Mesendoderm (in vitro differentiated cells): ENCODE results near the gene RARRES1.

ENCODE experiments used
- DNase-seq: peaks from one replicate; pipeline ENCODE4 v3.0.0; 2013
- H2AK5ac ChIP-seq: 2 replicates; pipeline ENCODE4 v1.6.1; 2013; ENCODE audit warnings: low read length, inconsistent platforms
- H2BK120ac ChIP-seq: 2 replicates; pipeline ENCODE4 v1.6.1; 2013; ENCODE audit warnings: low read depth, mild to moderate bottlenecking, low read length, moderate library complexity, mixed read lengths
- H2BK15ac ChIP-seq: replicated peaks from 2 replicates; pipeline ENCODE4 v1.6.1; 2013; ENCODE audit warnings: low read depth, mild to moderate bottlenecking, moderate library complexity
- H2BK5ac ChIP-seq: 2 replicates; pipeline ENCODE4 v1.6.1; 2013; ENCODE audit warnings: low read length, inconsistent platforms
- H3K18ac ChIP-seq: 2 replicates; pipeline ENCODE4 v1.6.1; 2013; ENCODE audit warnings: mild to moderate bottlenecking, low read length, mixed read lengths
- H3K23ac ChIP-seq: one replicate; pipeline ENCODE4 v1.6.1; 2013; ENCODE audit warnings: low read length
- H3K27ac ChIP-seq: 2 replicates; pipeline ENCODE4 v1.5.1; 2013; ENCODE audit warnings: low read depth, mild to moderate bottlenecking, inconsistent platforms, low read length, moderate library complexity
- H3K27me3 ChIP-seq: 2 replicates; pipeline ENCODE4 v1.6.1; 2013; ENCODE audit warnings: low read length, control low read depth, mild to moderate bottlenecking, inconsistent platforms; ENCODE audit not compliant: insufficient read depth, poor library complexity
- H3K36me3 ChIP-seq: 2 replicates; pipeline ENCODE4 v1.6.1; 2013; ENCODE audit warnings: low read length, inconsistent platforms; ENCODE audit not compliant: control insufficient read depth, insufficient read depth
- H3K4ac ChIP-seq: one replicate; pipeline ENCODE4 v1.6.1; 2013; ENCODE audit warnings: low read depth, mild to moderate bottlenecking, low read length, moderate library complexity
- H3K4me1 ChIP-seq: 2 replicates; pipeline ENCODE4 v1.6.1; 2013; ENCODE audit warnings: low read depth, low read length, inconsistent platforms; ENCODE audit not compliant: control insufficient read depth
- H3K4me2 ChIP-seq: 2 replicates; pipeline ENCODE4 v1.6.1; 2013; ENCODE audit warnings: low read length
- H3K4me3 ChIP-seq: 2 replicates; pipeline ENCODE4 v1.5.1; 2013; ENCODE audit warnings: mild to moderate bottlenecking, low read length
- H3K56ac ChIP-seq: one replicate; pipeline ENCODE4 v1.6.1; 2013; ENCODE audit warnings: low read length
- H3K79me1 ChIP-seq: 2 replicates; pipeline ENCODE4 v1.6.1; 2013; ENCODE audit warnings: low read length, inconsistent platforms
- H3K79me2 ChIP-seq: 2 replicates; pipeline ENCODE4 v1.6.1; 2013; ENCODE audit warnings: mild to moderate bottlenecking, low read length; ENCODE audit not compliant: control insufficient read depth, insufficient read depth
- H3K9ac ChIP-seq: 2 replicates; pipeline ENCODE4 v1.6.1; 2013; ENCODE audit warnings: low read length, inconsistent platforms
- H4K5ac ChIP-seq: one replicate; pipeline ENCODE4 v1.6.1; 2013; ENCODE audit warnings: low read length
- H4K8ac ChIP-seq: one replicate; pipeline ENCODE4 v1.6.1; 2013; ENCODE audit warnings: low read depth, mild to moderate bottlenecking, control low read depth, low read length, moderate library complexity
- WGBS: extraction: QIAGEN DNeasy Blood & Tissue Kit; methylation state at CpG from one replicate; pipeline ENCODE4 v1.1.7; 2013; ENCODE audit warnings: low lambda C conversion rate, missing lambda C conversion rate; ENCODE audit not compliant: insufficient coverage; ENCODE audit errors: extremely low coverage; 5-methylcytosine and 5-hydroxymethylcytosine counted together

The RARRES1 gene

GRCh38 chr3:158728061-158728377, 4.2 kb downstream of the RARRES1 start:
- H3K79me1 ChIP-seq: no peaks in the 10 kb centered on the region
- no peaks in the 10 kb centered on the region for H3K27me3 ChIP-seq
- no peak overlapping the region for H3K4me2 ChIP-seq
- no peak overlapping the region for H3K18ac ChIP-seq
- H3K23ac ChIP-seq: no peak overlapping the region
- H3K4ac ChIP-seq: no peak overlapping the region
- no peak overlapping the region for H3K27ac ChIP-seq
- H2AK5ac ChIP-seq: no peak overlapping the region
- no peak for DNase-seq
- H3K4me1 ChIP-seq: peaks cover 2% of the 10 kb centered on the region
- no peak overlapping the region for H3K56ac ChIP-seq
- H4K8ac ChIP-seq: no peak overlapping the region
- H3K9ac ChIP-seq: no peak overlapping the region
- WGBS: no CpG with 5 or more reads among the region's 4 CpGs
- H2BK120ac ChIP-seq: no peak overlapping the region
- no peak overlapping the region for H4K5ac ChIP-seq
- H2BK5ac ChIP-seq: no peak overlapping the region
- no peak overlapping the region for H3K4me3 ChIP-seq
- H2BK15ac ChIP-seq: no peak overlapping the region
- no peaks in the 10 kb centered on the region for H3K79me2 ChIP-seq
- no peaks in the 10 kb centered on the region for H3K36me3 ChIP-seq

- peak; percentile 73 for DNase-seq
- WGBS: no CpG with 5 or more reads among the region's 10 CpGs
- no peak overlapping the region for H2BK120ac ChIP-seq
- no peak overlapping the region for H3K23ac ChIP-seq
- H4K5ac ChIP-seq: no peak overlapping the region
- H3K27ac ChIP-seq: no peak overlapping the region
- H3K9ac ChIP-seq: no peak overlapping the region
- no peaks in the 10 kb centered on the region for H3K27me3 ChIP-seq
- no peak overlapping the region for H3K4ac ChIP-seq
- no peaks in the 10 kb centered on the region for H3K79me2 ChIP-seq
- H2BK15ac ChIP-seq: no peak overlapping the region
- H3K4me1 ChIP-seq: peaks cover 2% of the 10 kb centered on the region
- H2BK5ac ChIP-seq: no peak overlapping the region
- H3K4me3 ChIP-seq: no peak overlapping the region
- no peak overlapping the region for H4K8ac ChIP-seq
- H3K56ac ChIP-seq: no peak overlapping the region
- no peaks in the 10 kb centered on the region for H3K79me1 ChIP-seq
- H3K36me3 ChIP-seq: no peaks in the 10 kb centered on the region
- no peak overlapping the region for H2AK5ac ChIP-seq
- no peak overlapping the region for H3K4me2 ChIP-seq
- H3K18ac ChIP-seq: no peak overlapping the region
These were observed 4.8 kb downstream of the RARRES1 start for GRCh38 chr3:158727206-158728060.

GRCh38 chr3:158725348-158726011, 6.8 kb downstream of the RARRES1 start:
- no peak overlapping the region for H4K8ac ChIP-seq
- H2AK5ac ChIP-seq: no peak overlapping the region
- H3K79me2 ChIP-seq: no peaks in the 10 kb centered on the region
- H3K9ac ChIP-seq: no peak overlapping the region
- no peak overlapping the region for H3K4me2 ChIP-seq
- no peak overlapping the region for H2BK15ac ChIP-seq
- H3K4ac ChIP-seq: no peak overlapping the region
- H3K23ac ChIP-seq: no peak overlapping the region
- no peak overlapping the region for H3K56ac ChIP-seq
- DNase-seq: no peak
- no peaks in the 10 kb centered on the region for H3K27me3 ChIP-seq
- no CpG with 5 or more reads among the region's 9 CpGs for WGBS
- H3K4me1 ChIP-seq: no peaks in the 10 kb centered on the region
- no peaks in the 10 kb centered on the region for H3K36me3 ChIP-seq
- no peak overlapping the region for H2BK5ac ChIP-seq
- H3K4me3 ChIP-seq: no peak overlapping the region
- H3K79me1 ChIP-seq: no peaks in the 10 kb centered on the region
- H2BK120ac ChIP-seq: no peak overlapping the region
- no peak overlapping the region for H4K5ac ChIP-seq
- no peak overlapping the region for H3K18ac ChIP-seq
- H3K27ac ChIP-seq: no peak overlapping the region

- Histone ChIP-seq H2AK5ac (no peak overlapping the region), H3K27me3 (no peaks in the 10 kb centered on the region), H3K9ac (no peak overlapping the region), H2BK15ac (no peak overlapping the region), H3K18ac (no peak overlapping the region), H2BK120ac (no peak overlapping the region), H3K4me2 (no peak overlapping the region), H4K5ac (no peak overlapping the region), H3K23ac (no peak overlapping the region), H3K4ac (no peak overlapping the region), H2BK5ac (no peak overlapping the region), H3K4me1 (no peaks in the 10 kb centered on the region), H3K4me3 (no peak overlapping the region), H3K56ac (no peak overlapping the region), H3K79me1 (no peaks in the 10 kb centered on the region), H3K27ac (no peak overlapping the region), H3K36me3 (no peaks in the 10 kb centered on the region), H4K8ac (no peak overlapping the region), H3K79me2 (no peaks in the 10 kb centered on the region)
- WGBS: no CpG with 5 or more reads among the region's 7 CpGs
- no peak for DNase-seq
These were observed 8.3 kb downstream of the RARRES1 start for GRCh38 chr3:158723991-158724390.

GRCh38 chr3:158722108-158722507, 10.1 kb downstream of the RARRES1 start:
- Histone ChIP-seq H3K4ac (no peak overlapping the region), H3K23ac (no peak overlapping the region), H2BK15ac (no peak overlapping the region), H2BK120ac (no peak overlapping the region), H4K5ac (no peak overlapping the region), H2AK5ac (no peak overlapping the region), H3K27ac (no peak overlapping the region), H3K18ac (no peak overlapping the region), H3K79me1 (no peaks in the 10 kb centered on the region), H2BK5ac (no peak overlapping the region), H3K79me2 (no peaks in the 10 kb centered on the region), H3K4me2 (no peak overlapping the region), H3K56ac (no peak overlapping the region), H3K4me3 (no peak overlapping the region), H3K4me1 (no peaks in the 10 kb centered on the region), H3K9ac (no peak overlapping the region), H3K27me3 (no peaks in the 10 kb centered on the region), H4K8ac (no peak overlapping the region), H3K36me3 (no peaks in the 10 kb centered on the region)
- WGBS: no CpG with 5 or more reads among the region's 1 CpG
- DNase-seq: no peak
